Activated CD8-positive, alpha-beta memory T cell treated with anti-CD3 and anti-CD28 coated beads for 1 hour (primary cell): Measurements from ENCODE around the gene ZDHHC8.

Experiments used
- DNase-seq, 2 donors: peaks; one replicate each; pipeline ENCODE4 v3.0.0-alpha.2; 2020; ENCODE audit warnings: low read depth in 1 of 2; ENCODE audit errors: extremely low read depth in 1 of 2

Gene ZDHHC8

GRCh38 chr22:20177217-20177911, 45.8 kb downstream of the ZDHHC8 start:
- no peak for DNase-seq

DNA sequence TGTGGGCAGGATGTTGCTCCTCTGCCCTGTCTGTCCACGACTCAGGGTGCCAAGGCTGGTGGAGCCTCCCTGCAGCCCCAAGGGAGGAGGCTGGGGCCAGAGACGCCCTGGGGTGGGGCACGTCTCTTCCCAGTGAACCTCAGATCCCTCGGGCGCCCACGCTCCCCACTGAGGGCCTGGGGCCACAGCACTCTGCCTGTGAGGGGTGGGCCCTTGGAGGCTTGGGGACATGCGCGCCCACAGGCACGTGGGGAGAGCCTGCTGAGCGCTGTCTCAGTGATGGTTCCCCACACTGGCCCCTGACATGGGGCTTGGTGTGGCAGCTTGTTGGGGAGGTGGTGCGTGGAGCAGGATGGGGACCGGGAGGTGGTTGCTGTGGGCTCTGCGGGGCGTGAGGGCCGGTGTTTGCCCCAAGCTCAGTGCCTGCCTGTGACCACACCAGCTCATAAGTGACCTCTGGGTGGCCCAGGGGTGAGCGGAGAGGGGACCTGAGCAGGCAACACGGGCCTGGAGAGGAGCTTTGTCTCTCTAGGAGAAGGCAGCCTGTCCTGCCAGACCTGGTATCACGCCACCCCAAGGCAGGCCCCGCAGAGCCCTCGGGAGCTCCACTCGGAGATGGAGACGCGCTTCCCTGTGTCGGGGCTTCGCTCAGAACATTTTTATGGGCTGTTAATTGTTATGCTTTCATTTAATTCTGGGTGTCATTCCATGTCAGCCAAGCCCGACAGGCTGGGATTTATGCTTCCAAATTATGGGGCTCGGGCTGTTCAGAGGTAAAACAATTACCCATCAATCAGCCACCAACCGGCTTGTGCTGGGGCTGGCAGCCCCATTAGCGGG, 46.7 kb downstream of the ZDHHC8 start:
- no peak for DNase-seq

- no peak for DNase-seq
These were observed 47.3 kb downstream of the ZDHHC8 start for GRCh38 chr22:20178915-20179227.

- DNase-seq: no peak
These were observed 48.0 kb downstream of the ZDHHC8 start for GRCh38 chr22:20179455-20180244.

DNA sequence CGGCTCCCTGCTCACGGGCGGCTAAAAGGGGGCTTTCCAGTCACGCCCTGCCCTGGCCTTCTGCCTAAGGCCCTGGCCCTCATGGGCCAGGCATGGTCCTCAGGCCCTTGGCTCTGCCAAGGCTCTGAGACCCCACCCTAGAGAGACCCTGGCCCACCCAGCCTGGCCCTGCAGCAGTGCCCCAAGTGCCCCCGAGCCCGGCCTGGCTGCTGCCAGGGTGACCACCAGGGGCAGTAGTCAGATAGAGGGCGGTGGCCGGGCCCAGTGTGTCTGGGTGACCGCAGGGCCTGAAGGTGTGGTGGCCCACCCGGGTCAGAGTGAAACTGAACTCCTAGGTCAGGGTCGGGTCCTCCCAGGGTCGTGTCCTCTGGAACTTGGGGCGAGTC, 48.6 kb downstream of the ZDHHC8 start:
- DNase-seq: no peak

DNA sequence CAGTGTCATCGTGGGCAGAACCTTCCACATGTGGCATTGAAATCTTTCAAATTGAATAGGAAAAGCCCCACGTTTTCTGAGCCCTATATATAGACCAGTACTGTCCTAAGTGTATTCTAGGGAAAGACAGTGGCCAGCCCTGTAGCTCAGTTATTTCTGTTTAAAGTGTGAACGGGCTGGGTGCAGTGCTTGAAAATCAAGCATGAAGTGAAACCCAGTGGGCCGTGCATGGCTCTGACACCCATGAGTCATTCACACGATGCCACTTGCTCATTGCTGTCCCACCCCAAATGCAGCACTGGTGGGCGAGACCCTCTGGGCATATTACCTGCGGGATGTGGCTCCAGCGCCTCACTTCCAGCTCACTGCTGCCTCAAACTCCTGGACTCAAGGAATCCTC, 49.0 kb downstream of the ZDHHC8 start:
- DNase-seq: no peak

DNA sequence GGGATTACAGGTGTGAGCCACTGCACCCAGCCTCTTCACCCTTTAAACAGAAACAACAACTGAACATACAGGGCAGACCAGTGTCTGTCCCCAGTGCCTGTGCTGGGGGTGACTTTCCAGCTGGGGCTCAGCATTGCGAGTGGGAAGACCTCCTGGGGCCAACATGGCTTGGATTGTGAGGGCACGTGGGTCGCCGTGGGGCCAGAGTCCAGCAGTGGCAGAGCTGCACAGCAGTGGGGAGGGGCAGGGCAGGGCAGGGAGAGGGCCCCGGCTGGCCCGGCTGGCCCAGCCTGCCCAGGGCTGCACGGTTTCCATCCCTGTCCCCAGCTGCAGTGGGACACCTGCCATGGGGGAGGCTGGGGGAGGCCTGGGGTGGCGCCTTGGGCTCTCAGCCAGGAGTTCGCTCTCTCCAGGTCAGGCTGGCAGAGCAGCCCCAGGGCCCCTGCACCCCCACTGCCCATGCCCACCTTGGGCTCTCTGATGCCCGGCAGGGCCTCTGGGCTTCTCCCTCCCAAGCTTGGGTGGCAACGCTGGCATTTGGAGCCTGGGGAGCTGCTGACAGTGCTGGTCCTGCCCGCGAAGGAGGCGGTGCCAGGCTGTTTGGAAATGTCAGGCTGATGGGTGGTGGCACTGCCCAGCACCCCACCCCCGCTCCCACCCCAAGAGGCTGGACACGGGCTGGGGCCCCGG, 49.7 kb downstream of the ZDHHC8 start:
- no peak for DNase-seq

GRCh38 chr22:20181884-20182236, 50.3 kb downstream of the ZDHHC8 start:
- DNase-seq: no peak

- no peak for DNase-seq
These were observed 50.8 kb downstream of the ZDHHC8 start for GRCh38 chr22:20182365-20182764.

DNA sequence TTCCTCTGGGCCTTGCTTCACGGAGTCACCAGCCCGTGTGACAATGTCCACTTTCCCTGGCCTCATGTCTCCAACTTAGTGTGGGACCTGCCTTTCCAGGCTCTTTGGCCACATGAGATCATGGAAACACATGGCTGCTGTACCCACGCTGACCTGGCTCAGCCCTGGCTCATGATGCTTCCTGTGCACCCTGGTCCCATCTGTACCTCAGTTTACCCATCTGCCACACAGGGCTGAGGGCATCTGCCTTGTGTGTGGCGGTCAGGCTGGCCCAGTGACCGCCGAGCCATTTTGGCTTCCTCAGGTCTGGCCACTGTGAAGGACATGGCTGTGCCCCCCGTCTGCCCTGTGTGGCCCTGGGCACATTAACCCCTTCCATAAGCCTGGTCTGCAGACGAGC, 51.5 kb downstream of the ZDHHC8 start:
- DNase-seq: no peak

DNA sequence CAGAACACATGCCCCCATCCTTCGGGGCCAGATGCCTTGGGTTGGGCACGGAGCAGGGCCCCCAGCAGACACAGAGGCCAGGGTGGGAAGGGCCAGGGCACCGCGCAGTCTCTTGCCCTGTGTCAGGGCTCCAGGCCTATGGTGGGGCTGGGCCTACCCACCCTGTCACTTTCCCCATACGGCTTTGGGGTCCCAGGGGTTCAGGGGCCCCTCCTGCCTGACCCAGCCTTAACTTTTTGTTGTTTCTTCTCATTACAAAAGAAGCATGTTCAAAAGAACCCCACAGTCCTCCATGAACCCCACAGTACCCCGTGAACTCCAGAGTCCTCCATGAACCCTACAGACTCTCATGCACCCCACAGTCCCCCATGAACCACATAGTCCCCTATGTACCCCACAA, 52.2 kb downstream of the ZDHHC8 start:
- DNase-seq: no peak

DNA sequence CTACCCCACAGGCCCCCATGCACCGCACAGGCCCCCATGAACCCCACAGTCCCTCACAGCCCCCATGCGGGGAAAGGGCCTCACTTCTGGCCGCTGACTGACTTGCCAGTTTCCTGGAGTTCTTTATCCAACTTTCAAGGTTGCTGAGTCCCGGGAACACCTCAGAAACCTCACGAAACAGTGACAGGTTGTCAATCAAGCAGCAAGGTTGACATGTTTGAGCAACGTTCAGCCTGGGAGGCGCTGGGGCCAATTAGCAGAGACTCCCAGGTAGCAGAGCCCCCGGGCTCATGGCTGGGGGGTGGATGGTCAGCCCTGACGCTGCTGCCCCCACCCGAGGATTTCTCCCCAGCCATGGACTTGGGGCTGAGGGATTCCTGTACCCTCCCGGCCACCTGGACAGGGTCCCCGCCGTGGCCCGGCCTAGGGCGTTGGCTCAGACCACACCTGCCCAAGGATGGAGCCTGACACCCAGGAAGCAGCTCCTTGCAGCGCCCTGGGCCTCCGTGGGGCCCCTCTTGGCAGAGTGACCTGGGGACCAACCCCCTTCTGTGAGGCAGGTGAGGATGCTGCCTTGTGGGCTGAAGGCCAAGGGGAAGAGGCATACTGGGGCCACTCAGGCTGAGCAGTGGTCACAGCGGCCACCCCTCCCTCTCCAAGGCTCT, 53.0 kb downstream of the ZDHHC8 start:
- no peak for DNase-seq

- no peak for DNase-seq
These were observed 54.1 kb downstream of the ZDHHC8 start for GRCh38 chr22:20185750-20186149.

- DNase-seq: no peak
These were observed 54.7 kb downstream of the ZDHHC8 start for GRCh38 chr22:20186183-20186870.

DNA sequence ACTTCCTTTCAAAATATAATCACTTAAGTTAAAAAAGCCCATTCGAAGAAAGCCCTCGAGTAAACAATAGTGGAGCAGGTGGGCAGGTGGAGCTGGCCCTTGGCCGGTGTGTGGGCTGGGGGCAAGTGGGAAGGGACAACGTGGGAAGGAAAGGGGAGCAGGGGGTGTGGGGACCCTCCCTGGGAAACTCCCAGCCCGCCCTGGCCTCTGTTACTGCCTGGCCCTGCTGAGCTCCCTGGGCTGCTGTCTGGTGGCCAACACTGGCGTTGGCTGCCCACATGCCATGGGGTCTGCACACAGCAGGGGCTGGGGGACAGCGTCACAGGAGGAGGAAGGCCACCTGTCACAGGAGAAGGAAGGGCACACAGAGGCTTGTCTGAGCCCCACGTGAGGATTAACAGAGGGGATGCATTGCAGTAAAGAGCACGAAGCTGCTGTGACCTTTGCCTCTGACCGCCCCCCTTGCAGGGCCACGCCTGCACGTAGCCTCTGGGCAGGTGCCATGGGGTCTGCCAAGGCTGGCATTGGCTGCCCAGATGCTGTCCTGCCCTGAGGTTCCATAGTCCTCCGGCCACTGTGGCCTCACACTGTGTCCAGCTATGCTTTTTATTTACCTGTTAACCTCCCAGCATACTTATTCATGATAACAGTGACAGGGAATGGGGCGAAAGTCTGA, 55.4 kb downstream of the ZDHHC8 start:
- DNase-seq: no peak

GRCh38 chr22:20187777-20188566, 56.4 kb downstream of the ZDHHC8 start:
- DNase-seq: no peak

DNA sequence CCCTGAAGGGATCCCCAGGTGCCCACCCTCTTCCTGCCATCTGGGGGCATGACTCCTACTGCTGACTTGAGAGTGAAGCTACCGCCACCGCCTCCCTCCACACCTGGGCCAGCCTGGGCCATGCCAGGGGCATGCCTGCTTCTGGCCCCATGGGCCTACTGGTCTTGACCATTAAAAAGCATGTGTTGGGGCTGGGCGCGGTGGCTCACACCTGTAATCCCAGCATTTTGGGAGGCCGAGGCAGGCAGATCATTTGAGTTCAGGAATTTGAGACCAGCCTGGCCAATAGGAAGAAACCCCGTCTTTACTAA, 56.9 kb downstream of the ZDHHC8 start:
- no peak for DNase-seq

- no peak for DNase-seq
These were observed 59.5 kb downstream of the ZDHHC8 start for GRCh38 chr22:20191000-20191515.

DNA sequence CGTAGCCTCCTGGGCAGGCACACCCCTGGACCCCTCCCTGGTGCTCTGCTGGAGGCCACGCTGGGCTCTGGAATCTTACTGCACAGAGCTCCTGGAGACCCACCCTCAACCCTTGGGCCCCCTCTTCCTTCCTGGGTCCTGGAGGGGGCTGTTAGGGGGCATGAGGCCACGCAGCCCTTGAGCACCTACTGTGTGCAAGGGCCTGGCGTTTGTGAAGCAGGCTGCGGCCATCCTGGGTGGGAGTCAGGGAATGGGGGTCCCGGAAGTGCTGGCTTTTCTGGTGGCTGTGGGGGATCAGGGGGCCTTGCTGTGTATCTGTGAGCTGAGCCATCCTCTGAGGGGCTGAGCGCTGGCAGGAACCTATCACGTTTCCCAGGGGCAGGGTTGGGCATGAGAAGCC, 60.2 kb downstream of the ZDHHC8 start:
- DNase-seq: no peak
